ENCODE data around the gene IRF7.

The IRF7 gene

GRCh38 chr11:610146-610801, 5.5 kb downstream of the IRF7 start:
- no peak overlapping the region for H3K27ac ChIP-seq
- DNase-seq (ENCODE audit: low read depth, low spot score): no peak

GRCh38 chr11:609341-609811, 6.4 kb downstream of the IRF7 start:
- H3K27ac ChIP-seq: no peak overlapping the region
- DNase-seq (ENCODE audit: low read depth, low spot score): no peak

GRCh38 chr11:608791-609251, 6.9 kb downstream of the IRF7 start:
- no peak overlapping the region for H3K27ac ChIP-seq
- no peak for DNase-seq (ENCODE audit: low read depth, low spot score)

- H3K27ac ChIP-seq: no peak overlapping the region
- no peak for DNase-seq (ENCODE audit: low read depth, low spot score)
These were observed 7.6 kb downstream of the IRF7 start for GRCh38 chr11:607971-608659.

GRCh38 chr11:607020-607780, 8.6 kb downstream of the IRF7 start:
- no peak for DNase-seq (ENCODE audit: low read depth, low spot score)
- peak overlapping the region; percentile 50 for H3K27ac ChIP-seq

GRCh38 chr11:606245-606644, 9.5 kb downstream of the IRF7 start:
- DNase-seq (ENCODE audit: low read depth, low spot score): peak; percentile 31
- H3K27ac ChIP-seq: peak overlapping the region; percentile 50

GRCh38 chr11:605286-606129, 10.2 kb downstream of the IRF7 start:
- no peak for DNase-seq (ENCODE audit: low read depth, low spot score)
- H3K27ac ChIP-seq: peak overlapping the region; percentile 50

GRCh38 chr11:603154-603553, 12.6 kb downstream of the IRF7 start:
- H3K27ac ChIP-seq: no peak overlapping the region
- no peak for DNase-seq (ENCODE audit: low read depth, low spot score)

GRCh38 chr11:601573-602245, 14.0 kb downstream of the IRF7 start:
- DNase-seq (ENCODE audit: low read depth, low spot score): no peak
- no peak overlapping the region for H3K27ac ChIP-seq

GRCh38 chr11:598005-598680, 17.6 kb downstream of the IRF7 start:
- DNase-seq (ENCODE audit: low read depth, low spot score): no peak
- H3K27ac ChIP-seq: no peak overlapping the region

GRCh38 chr11:597166-597725, 18.5 kb downstream of the IRF7 start:
- no peak overlapping the region for H3K27ac ChIP-seq
- no peak for DNase-seq (ENCODE audit: low read depth, low spot score)

GRCh38 chr11:596374-596773, 19.4 kb downstream of the IRF7 start:
- DNase-seq (ENCODE audit: low read depth, low spot score): no peak
- no peak overlapping the region for H3K27ac ChIP-seq

GRCh38 chr11:595400-595799, 20.4 kb downstream of the IRF7 start:
- no peak overlapping the region for H3K27ac ChIP-seq
- no peak for DNase-seq (ENCODE audit: low read depth, low spot score)

- no peak overlapping the region for H3K27ac ChIP-seq
- no peak for DNase-seq (ENCODE audit: low read depth, low spot score)
These were observed 22.4 kb downstream of the IRF7 start for GRCh38 chr11:593347-593746.

GRCh38 chr11:592918-593317, 22.8 kb downstream of the IRF7 start:
- no peak overlapping the region for H3K27ac ChIP-seq
- DNase-seq (ENCODE audit: low read depth, low spot score): no peak

GRCh38 chr11:592501-592900, 23.2 kb downstream of the IRF7 start:
- no peak overlapping the region for H3K27ac ChIP-seq
- no peak for DNase-seq (ENCODE audit: low read depth, low spot score)

GRCh38 chr11:590997-591396, 24.8 kb downstream of the IRF7 start:
- no peak for DNase-seq (ENCODE audit: low read depth, low spot score)
- no peak overlapping the region for H3K27ac ChIP-seq

GRCh38 chr11:589798-590197, 26.0 kb downstream of the IRF7 start:
- no peak for DNase-seq (ENCODE audit: low read depth, low spot score)
- H3K27ac ChIP-seq: no peak overlapping the region

- H3K27ac ChIP-seq: no peak overlapping the region
These were observed 27.8 kb downstream of the IRF7 start for GRCh38 chr11:587978-588380.

More at GRCh38 chr11:587978-588380, 27.8 kb downstream of the IRF7 start:
- no peak for DNase-seq (ENCODE audit: low read depth, low spot score)
